OCI-LY1 (cell line): Measurements from ENCODE around the gene ARHGDIB.

ENCODE experiments used
- H2AFZ ChIP-seq: fragments of 200-600 bp; sonication (generic), shearing (Covaris generic); 2 replicates; pipeline ENCODE4 v1.6.0; 2014; ENCODE audit warnings: antibody characterized with exemption, mild to moderate bottlenecking, low read length
- H3F3A ChIP-seq: fragments of 200-600 bp; sonication (generic), shearing (Covaris generic); 2 replicates; pipeline ENCODE4 v1.6.0; 2014; ENCODE audit warnings: mild to moderate bottlenecking, antibody characterized with exemption, low read length, moderate library complexity; ENCODE audit not compliant: insufficient read depth
- H3K27ac ChIP-seq: fragments of 200-600 bp; sonication (generic); 2 replicates; pipeline ENCODE4 v1.5.1; 2014; ENCODE audit warnings: low read length, mixed run types, mild to moderate bottlenecking, low read depth; ENCODE audit not compliant: poor library complexity, severe bottlenecking
- H3K27me3 ChIP-seq: fragments of 200-600 bp; sonication (generic); 2 replicates; pipeline ENCODE4 v1.6.0; 2014; ENCODE audit warnings: antibody characterized with exemption, mild to moderate bottlenecking, low read length, moderate library complexity; ENCODE audit not compliant: insufficient read depth
- H3K36me3 ChIP-seq: fragments of 200-600 bp; sonication (generic); 2 replicates; pipeline ENCODE4 v1.6.1; 2014; ENCODE audit warnings: mild to moderate bottlenecking, antibody characterized with exemption, low read length, moderate library complexity, mixed read lengths; ENCODE audit not compliant: insufficient read depth
- H3K4me1 ChIP-seq: fragments of 200-600 bp; sonication (generic); 2 replicates; pipeline ENCODE4 v1.5.1; 2014; ENCODE audit warnings: mild to moderate bottlenecking, low read length, moderate library complexity; ENCODE audit not compliant: insufficient read depth, severe bottlenecking
- H3K4me2 ChIP-seq: fragments of 200-600 bp; sonication (generic), shearing (Covaris generic); 2 replicates; pipeline ENCODE4 v1.6.1; 2014; ENCODE audit warnings: low read length
- H3K4me3 ChIP-seq: fragments of 200-600 bp; sonication (generic); 2 replicates; pipeline ENCODE4 v1.5.1; 2014; ENCODE audit warnings: low read length, low read depth, mild to moderate bottlenecking, mixed read lengths; ENCODE audit not compliant: poor library complexity, severe bottlenecking
- H3K79me2 ChIP-seq: fragments of 200-600 bp; shearing (Covaris generic); 2 replicates; pipeline ENCODE4 v1.6.1; 2016; ENCODE audit warnings: mixed run types, low read length, mixed read lengths; ENCODE audit not compliant: insufficient read depth
- H3K9ac ChIP-seq: fragments of 200-600 bp; sonication (generic), shearing (Covaris generic); 2 replicates; pipeline ENCODE4 v1.6.1; 2014; ENCODE audit warnings: mild to moderate bottlenecking, low read length, mixed read lengths
- H3K9me2 ChIP-seq: fragments of 200-600 bp; sonication (generic), shearing (Covaris generic); 2 replicates; pipeline ENCODE4 v1.6.1; 2014; ENCODE audit warnings: low read depth, mild to moderate bottlenecking, low read length, mixed read lengths
- H3K9me3 ChIP-seq: fragments of 200-600 bp; shearing (Covaris generic); 2 replicates; pipeline ENCODE4 v1.6.1; 2014; ENCODE audit warnings: low read length, mixed read lengths
- H4K20me1 ChIP-seq: fragments of 200-600 bp; sonication (generic), shearing (Covaris generic); 2 replicates; pipeline ENCODE4 v1.6.0; 2016; ENCODE audit warnings: mild to moderate bottlenecking, low read length; ENCODE audit not compliant: insufficient read depth
- EZH2 ChIP-seq: fragments of 200-600 bp; sonication (generic), shearing (Covaris generic); IDR thresholded peaks from 2 replicates; pipeline ENCODE4 v1.8.0; 2017; ENCODE audit warnings: borderline replicate concordance, mixed run types, mild to moderate bottlenecking, antibody characterized with exemption, low read length, moderate library complexity, mixed read lengths
- TF ChIP-seq, protein P1 (sequence below): fragments of 200-600 bp; sonication (generic), shearing (Covaris generic); IDR thresholded peaks from 2 replicates; pipeline ENCODE4 v1.5.1; 2017; ENCODE audit warnings: mild to moderate bottlenecking, antibody characterized with exemption, low read length, moderate library complexity, mixed read lengths

Gene ARHGDIB

DNA sequence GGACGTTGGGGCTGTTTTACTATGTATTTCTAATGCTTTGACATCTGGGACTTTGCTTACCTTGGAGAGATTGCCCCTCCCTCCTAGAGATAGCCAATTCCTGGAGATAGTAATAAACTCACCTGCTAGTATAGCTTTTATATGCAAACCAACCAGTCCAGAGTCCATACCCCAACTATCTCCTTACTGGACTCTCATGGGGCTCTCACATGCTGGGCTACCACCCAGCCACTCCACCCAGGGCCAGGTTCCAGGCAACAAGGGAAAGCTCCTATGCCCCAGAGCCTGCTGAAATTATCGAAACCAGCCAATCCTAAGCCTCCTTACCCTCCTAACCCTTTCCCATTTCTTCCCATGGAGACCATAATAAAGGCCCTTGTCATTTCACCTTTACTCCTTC is 50.3 kb downstream of the ARHGDIB start:
- Histone ChIP-seq H3F3A (no peaks in the 10 kb centered on the region), H3K27me3 (no peaks in the 10 kb centered on the region), H3K4me3 (no peak overlapping the region), H3K9ac (no peak overlapping the region), H3K36me3 (peaks cover 5% of the 10 kb centered on the region; the same call in 1 of the 2 replicates), H4K20me1 (no peaks in the 10 kb centered on the region), H3K4me1 (no peaks in the 10 kb centered on the region), H2AFZ (no peak overlapping the region), H3K4me2 (no peak overlapping the region), H3K79me2 (no peaks in the 10 kb centered on the region), H3K9me2 (no peaks in the 10 kb centered on the region), H3K27ac (no peak overlapping the region), H3K9me3 (no peaks in the 10 kb centered on the region)
- TF ChIP-seq, protein P1, sequence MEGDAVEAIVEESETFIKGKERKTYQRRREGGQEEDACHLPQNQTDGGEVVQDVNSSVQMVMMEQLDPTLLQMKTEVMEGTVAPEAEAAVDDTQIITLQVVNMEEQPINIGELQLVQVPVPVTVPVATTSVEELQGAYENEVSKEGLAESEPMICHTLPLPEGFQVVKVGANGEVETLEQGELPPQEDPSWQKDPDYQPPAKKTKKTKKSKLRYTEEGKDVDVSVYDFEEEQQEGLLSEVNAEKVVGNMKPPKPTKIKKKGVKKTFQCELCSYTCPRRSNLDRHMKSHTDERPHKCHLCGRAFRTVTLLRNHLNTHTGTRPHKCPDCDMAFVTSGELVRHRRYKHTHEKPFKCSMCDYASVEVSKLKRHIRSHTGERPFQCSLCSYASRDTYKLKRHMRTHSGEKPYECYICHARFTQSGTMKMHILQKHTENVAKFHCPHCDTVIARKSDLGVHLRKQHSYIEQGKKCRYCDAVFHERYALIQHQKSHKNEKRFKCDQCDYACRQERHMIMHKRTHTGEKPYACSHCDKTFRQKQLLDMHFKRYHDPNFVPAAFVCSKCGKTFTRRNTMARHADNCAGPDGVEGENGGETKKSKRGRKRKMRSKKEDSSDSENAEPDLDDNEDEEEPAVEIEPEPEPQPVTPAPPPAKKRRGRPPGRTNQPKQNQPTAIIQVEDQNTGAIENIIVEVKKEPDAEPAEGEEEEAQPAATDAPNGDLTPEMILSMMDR, result no peak

- no peaks in the 10 kb centered on the region for H3K9me3 ChIP-seq
- TF ChIP-seq, protein P1, result no peak
- TF ChIP-seq EZH2, result no peak
- no peaks in the 10 kb centered on the region for H3F3A ChIP-seq
- H4K20me1 ChIP-seq, result no peaks in the 10 kb centered on the region
- H3K4me3 ChIP-seq, result no peak overlapping the region
- H3K9me2 ChIP-seq, result no peaks in the 10 kb centered on the region
- no peaks in the 10 kb centered on the region for H3K27me3 ChIP-seq
- peaks cover under 1% of the 10 kb centered on the region for H3K4me1 ChIP-seq
- H2AFZ ChIP-seq, result no peak overlapping the region
- H3K4me2 ChIP-seq, result no peak overlapping the region
- H3K36me3 ChIP-seq, result peaks cover 5% of the 10 kb centered on the region; the same call in 1 of the 2 replicates
- no peak overlapping the region for H3K27ac ChIP-seq
- H3K9ac ChIP-seq, result no peak overlapping the region
- no peaks in the 10 kb centered on the region for H3K79me2 ChIP-seq
Observed at GRCh38 chr12:14910090-14910915, 51.1 kb downstream of the ARHGDIB start.

GRCh38 chr12:14907953-14908352 is 53.4 kb downstream of the ARHGDIB start:
- Histone ChIP-seq H4K20me1 (no peaks in the 10 kb centered on the region), H3K27me3 (no peaks in the 10 kb centered on the region)

More at GRCh38 chr12:14907953-14908352, 53.4 kb downstream of the ARHGDIB start:
- no peak overlapping the region for H3K9ac ChIP-seq
- H3K79me2 ChIP-seq, result no peaks in the 10 kb centered on the region
- no peak overlapping the region for H3K4me3 ChIP-seq
- no peak overlapping the region for H2AFZ ChIP-seq
- H3K36me3 ChIP-seq, result no peaks in the 10 kb centered on the region
- no peak overlapping the region for H3K4me2 ChIP-seq
- H3K9me3 ChIP-seq, result no peaks in the 10 kb centered on the region
- no peak overlapping the region for H3K27ac ChIP-seq
- H3F3A ChIP-seq, result no peaks in the 10 kb centered on the region
- no peaks in the 10 kb centered on the region for H3K9me2 ChIP-seq
- TF ChIP-seq, protein P1, result no peak
- TF ChIP-seq EZH2, result no peak
- peaks cover 8% of the 10 kb centered on the region for H3K4me1 ChIP-seq
